SIG-M5 treated with dmso at 0.1 percent for 504 hours (cell line): ENCODE measurements around the gene UNCX.

Experiments used
- DNase-seq: peaks from one replicate; lab custom pipeline; 2025; ENCODE audit not compliant: unreplicated experiment; lab: John Stamatoyannopoulos, UW

The UNCX gene

GRCh38 chr7:1242606-1243289 lies 10.1 kb downstream of the UNCX start:
- no peak for DNase-seq

GRCh38 chr7:1243290-1243963 lies 10.8 kb downstream of the UNCX start:
- no peak for DNase-seq

- no peak for DNase-seq
Measured at GRCh38 chr7:1243964-1244416, 11.3 kb downstream of the UNCX start.

GRCh38 chr7:1244700-1245523 lies 12.2 kb downstream of the UNCX start:
- no peak for DNase-seq

- DNase-seq, result no peak
Measured at GRCh38 chr7:1245524-1246050, 12.9 kb downstream of the UNCX start.

- no peak for DNase-seq
Measured at GRCh38 chr7:1246160-1246870, 13.6 kb downstream of the UNCX start.

- DNase-seq, result no peak
Measured at GRCh38 chr7:1246871-1247526, 14.3 kb downstream of the UNCX start.

GRCh38 chr7:1247527-1248041 lies 14.9 kb downstream of the UNCX start:
- DNase-seq, result no peak

- no peak for DNase-seq
Measured at GRCh38 chr7:1248143-1248915, 15.7 kb downstream of the UNCX start.

GRCh38 chr7:1248916-1249581 lies 16.4 kb downstream of the UNCX start:
- DNase-seq, result no peak

- DNase-seq, result no peak
Measured at GRCh38 chr7:1249731-1250130, 17.1 kb downstream of the UNCX start.

GRCh38 chr7:1250901-1251300 lies 18.2 kb downstream of the UNCX start:
- DNase-seq, result no peak

- no peak for DNase-seq
Measured at GRCh38 chr7:1251796-1252539, 19.3 kb downstream of the UNCX start.

GRCh38 chr7:1252540-1253090 lies 19.9 kb downstream of the UNCX start:
- DNase-seq, result no peak

GRCh38 chr7:1253681-1254181 lies 21.1 kb downstream of the UNCX start:
- DNase-seq, result no peak

GRCh38 chr7:1254281-1255079 lies 21.8 kb downstream of the UNCX start:
- DNase-seq, result no peak
